MM.1S (cell line): ENCODE results near the gene B9D2.
"Not testable (repeated sequence)": the region's sequence is repeated elsewhere in the genome, so short reads cannot be mapped to it uniquely, and the experiment has no call there.

Experiments used
- EZH2 ChIP-seq: fragments of 300-600 bp; sonication (generic); optimal IDR thresholded peaks from 2 replicates; pipeline ENCODE3; 2017; ENCODE audit warnings: low read depth, mild to moderate bottlenecking, antibody characterized with exemption, low read length, mixed read lengths
- EZH2phosphoT487 ChIP-seq: fragments of 300-600 bp; sonication (generic); IDR thresholded peaks from 2 replicates; pipeline ENCODE4 v1.6.1; 2018; ENCODE audit warnings: antibody characterized with exemption, low read length
- TF ChIP-seq, protein P1 (sequence below): fragments of 300-600 bp; sonication (generic); IDR thresholded peaks from 2 replicates; pipeline ENCODE4 v1.5.1; 2016; ENCODE audit warnings: antibody characterized with exemption, low read length, mixed read lengths

DNA sequence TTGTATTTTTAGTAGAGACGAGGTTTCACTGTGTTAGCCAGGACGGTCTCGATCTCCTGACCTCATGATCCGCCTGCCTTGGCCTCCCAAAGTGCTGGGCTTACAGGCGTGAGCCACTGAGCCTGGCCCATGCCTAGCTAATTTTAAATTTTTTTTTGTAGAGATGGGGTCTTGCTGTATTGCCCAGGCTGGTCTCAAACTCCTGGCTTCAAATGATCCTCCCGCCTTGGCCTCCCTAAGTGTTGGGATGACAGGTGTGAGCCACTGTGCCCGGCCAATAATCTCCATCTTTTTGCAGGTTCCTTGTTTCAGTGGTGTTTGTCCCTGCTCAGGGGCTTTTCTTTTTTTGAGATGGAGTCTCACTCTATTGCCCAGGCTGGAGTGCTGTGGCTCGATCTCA is 17.6 kb upstream of the B9D2 start:
- TF ChIP-seq, protein P1, sequence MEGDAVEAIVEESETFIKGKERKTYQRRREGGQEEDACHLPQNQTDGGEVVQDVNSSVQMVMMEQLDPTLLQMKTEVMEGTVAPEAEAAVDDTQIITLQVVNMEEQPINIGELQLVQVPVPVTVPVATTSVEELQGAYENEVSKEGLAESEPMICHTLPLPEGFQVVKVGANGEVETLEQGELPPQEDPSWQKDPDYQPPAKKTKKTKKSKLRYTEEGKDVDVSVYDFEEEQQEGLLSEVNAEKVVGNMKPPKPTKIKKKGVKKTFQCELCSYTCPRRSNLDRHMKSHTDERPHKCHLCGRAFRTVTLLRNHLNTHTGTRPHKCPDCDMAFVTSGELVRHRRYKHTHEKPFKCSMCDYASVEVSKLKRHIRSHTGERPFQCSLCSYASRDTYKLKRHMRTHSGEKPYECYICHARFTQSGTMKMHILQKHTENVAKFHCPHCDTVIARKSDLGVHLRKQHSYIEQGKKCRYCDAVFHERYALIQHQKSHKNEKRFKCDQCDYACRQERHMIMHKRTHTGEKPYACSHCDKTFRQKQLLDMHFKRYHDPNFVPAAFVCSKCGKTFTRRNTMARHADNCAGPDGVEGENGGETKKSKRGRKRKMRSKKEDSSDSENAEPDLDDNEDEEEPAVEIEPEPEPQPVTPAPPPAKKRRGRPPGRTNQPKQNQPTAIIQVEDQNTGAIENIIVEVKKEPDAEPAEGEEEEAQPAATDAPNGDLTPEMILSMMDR = not testable (repeated sequence)
- not testable (repeated sequence) for TF ChIP-seq EZH2, EZH2phosphoT487
